T-helper 1 cell (primary cell): ENCODE measurements around the gene IFNLR1.

Experiments used
- DNase-seq, 5 donors: peaks; one replicate each; pipeline ENCODE4 v3.0.0-alpha.2; 2012 to 2020

IFNLR1 gene

GRCh38 chr1:24175033-24175755 lies 11.9 kb downstream of the IFNLR1 start:
- DNase-seq, result no peak

- no peak for DNase-seq
Observed at GRCh38 chr1:24173638-24174575, 13.2 kb downstream of the IFNLR1 start.

- DNase-seq, result no peak
Observed at GRCh38 chr1:24172598-24172997, 14.5 kb downstream of the IFNLR1 start.

- no peak for DNase-seq
Observed at GRCh38 chr1:24169286-24169685, 17.8 kb downstream of the IFNLR1 start.

- DNase-seq, result no peak
Observed at GRCh38 chr1:24168245-24168644, 18.8 kb downstream of the IFNLR1 start.

- DNase-seq, result no peak
Observed at GRCh38 chr1:24167008-24167407, 20.1 kb downstream of the IFNLR1 start.

GRCh38 chr1:24165500-24165899 lies 21.6 kb downstream of the IFNLR1 start:
- no peak for DNase-seq

GRCh38 chr1:24164004-24164403 lies 23.1 kb downstream of the IFNLR1 start:
- no peak for DNase-seq

- DNase-seq, result no peak
Observed at GRCh38 chr1:24162201-24162600, 24.9 kb downstream of the IFNLR1 start.

GRCh38 chr1:24161270-24161669 lies 25.8 kb downstream of the IFNLR1 start:
- DNase-seq, result no peak

GRCh38 chr1:24159366-24159765 lies 27.7 kb downstream of the IFNLR1 start:
- no peak for DNase-seq

- DNase-seq, result no peak
Observed at GRCh38 chr1:24157918-24158481, 29.1 kb downstream of the IFNLR1 start.

GRCh38 chr1:24156542-24157260 lies 30.4 kb downstream of the IFNLR1 start:
- no peak for DNase-seq

GRCh38 chr1:24155011-24155782 lies 31.9 kb downstream of the IFNLR1 start:
- no peak for DNase-seq

- no peak for DNase-seq
Observed at GRCh38 chr1:24154215-24154614, 32.9 kb downstream of the IFNLR1 start.

- no peak for DNase-seq
Observed at GRCh38 chr1:24152631-24153494, 34.2 kb downstream of the IFNLR1 start.

- no peak for DNase-seq
Observed at GRCh38 chr1:24151175-24151533, 35.9 kb downstream of the IFNLR1 start.

- DNase-seq, result peak; percentile 65 to 84 (median 73)
Observed at GRCh38 chr1:24150234-24151174, 36.6 kb downstream of the IFNLR1 start.

GRCh38 chr1:24149866-24150233 lies 37.2 kb downstream of the IFNLR1 start:
- DNase-seq, result peak in 1 of 5 donors; percentile 14

GRCh38 chr1:24147816-24148215 lies 39.3 kb downstream of the IFNLR1 start:
- no peak for DNase-seq
